Cardiac fibroblast (primary cell): ENCODE results near the gene NHLH1.

Source experiments
- DNase-seq, 2 donors: peaks; one replicate each; pipeline versions ENCODE4 v3.0.0 to v3.0.0-alpha.2; 2010; ENCODE audit warnings: low read depth in 2 of 2
- H3K4me3 ChIP-seq, 2 donors: replicated peaks in 1 of 2; 1 replicate in 1 of 2; 2 replicates in 1 of 2; pipeline ENCODE4 v1.5.1; 2011; ENCODE audit warnings: low read depth in 2 of 2, low read length in 2 of 2, mild to moderate bottlenecking in 2 of 2, moderate library complexity in 1 of 2
- TF ChIP-seq, protein P1 (sequence below): IDR thresholded peaks from one replicate; pipeline ENCODE4 v1.5.1; 2011; ENCODE audit warnings: low read depth, mild to moderate bottlenecking, low read length, inconsistent platforms

NHLH1 gene

DNA sequence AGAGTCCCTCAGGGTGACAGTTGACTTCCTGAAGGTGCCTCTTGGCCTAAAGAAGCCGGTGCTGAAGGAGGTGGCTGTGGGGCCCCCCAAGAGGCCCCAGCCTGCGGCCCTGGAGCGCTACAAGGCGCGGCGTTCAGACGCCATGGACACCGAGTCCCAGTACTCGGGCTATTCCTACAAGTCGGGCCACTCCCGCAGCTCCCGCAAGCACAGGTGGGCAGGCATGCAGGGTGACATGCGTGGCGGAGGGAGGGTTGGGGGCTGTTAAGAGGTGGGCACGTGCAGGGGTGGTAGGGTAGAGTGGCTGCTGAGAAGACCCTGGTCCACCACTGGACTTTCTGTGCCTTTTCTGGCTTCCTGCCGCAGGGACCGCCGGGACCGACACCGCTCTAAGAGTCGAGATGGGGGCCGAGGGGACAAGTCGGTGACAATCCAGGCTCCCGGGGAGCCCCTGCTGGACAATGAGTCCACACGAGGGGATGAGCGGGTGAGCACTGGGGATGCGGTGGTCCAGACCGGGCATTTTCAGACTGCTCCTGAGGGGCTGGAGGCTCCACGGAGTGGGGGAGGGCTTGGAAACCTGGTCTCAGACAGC, 48.9 kb downstream of the NHLH1 start:
- TF ChIP-seq, protein P1, sequence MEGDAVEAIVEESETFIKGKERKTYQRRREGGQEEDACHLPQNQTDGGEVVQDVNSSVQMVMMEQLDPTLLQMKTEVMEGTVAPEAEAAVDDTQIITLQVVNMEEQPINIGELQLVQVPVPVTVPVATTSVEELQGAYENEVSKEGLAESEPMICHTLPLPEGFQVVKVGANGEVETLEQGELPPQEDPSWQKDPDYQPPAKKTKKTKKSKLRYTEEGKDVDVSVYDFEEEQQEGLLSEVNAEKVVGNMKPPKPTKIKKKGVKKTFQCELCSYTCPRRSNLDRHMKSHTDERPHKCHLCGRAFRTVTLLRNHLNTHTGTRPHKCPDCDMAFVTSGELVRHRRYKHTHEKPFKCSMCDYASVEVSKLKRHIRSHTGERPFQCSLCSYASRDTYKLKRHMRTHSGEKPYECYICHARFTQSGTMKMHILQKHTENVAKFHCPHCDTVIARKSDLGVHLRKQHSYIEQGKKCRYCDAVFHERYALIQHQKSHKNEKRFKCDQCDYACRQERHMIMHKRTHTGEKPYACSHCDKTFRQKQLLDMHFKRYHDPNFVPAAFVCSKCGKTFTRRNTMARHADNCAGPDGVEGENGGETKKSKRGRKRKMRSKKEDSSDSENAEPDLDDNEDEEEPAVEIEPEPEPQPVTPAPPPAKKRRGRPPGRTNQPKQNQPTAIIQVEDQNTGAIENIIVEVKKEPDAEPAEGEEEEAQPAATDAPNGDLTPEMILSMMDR = no peak
- no peak for DNase-seq

GRCh38 chr1:160416369-160416768, 49.5 kb downstream of the NHLH1 start:
- H3K4me3 ChIP-seq = no peak overlapping the region
- peak; percentile 45 to 53 for DNase-seq
- TF ChIP-seq, protein P1 = peak; percentile 53

More for the DNA sequence above, 48.9 kb downstream of the NHLH1 start:
- no peak overlapping the region for H3K4me3 ChIP-seq

DNA sequence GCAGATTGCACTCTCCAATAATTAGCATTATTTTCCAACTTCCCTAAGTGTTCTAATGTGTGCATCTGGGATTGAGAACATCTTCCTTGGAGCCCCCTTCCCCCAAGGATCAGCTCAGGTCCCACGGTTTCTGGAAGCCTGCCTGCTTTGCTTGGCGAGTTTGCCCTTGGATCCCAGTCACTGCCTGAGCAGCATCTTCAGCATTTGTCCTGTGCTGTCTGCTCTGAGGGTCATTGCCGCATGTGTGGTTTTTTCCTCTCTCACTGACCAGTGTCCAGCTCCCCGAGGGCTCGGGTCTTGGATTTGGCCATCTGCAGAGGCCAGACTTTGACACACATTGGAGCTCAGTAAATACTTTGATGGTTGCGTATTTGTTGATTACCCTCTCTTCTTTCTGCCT, 51.6 kb downstream of the NHLH1 start:
- TF ChIP-seq, protein P1 = no peak
- DNase-seq = no peak
- H3K4me3 ChIP-seq = no peak overlapping the region

DNA sequence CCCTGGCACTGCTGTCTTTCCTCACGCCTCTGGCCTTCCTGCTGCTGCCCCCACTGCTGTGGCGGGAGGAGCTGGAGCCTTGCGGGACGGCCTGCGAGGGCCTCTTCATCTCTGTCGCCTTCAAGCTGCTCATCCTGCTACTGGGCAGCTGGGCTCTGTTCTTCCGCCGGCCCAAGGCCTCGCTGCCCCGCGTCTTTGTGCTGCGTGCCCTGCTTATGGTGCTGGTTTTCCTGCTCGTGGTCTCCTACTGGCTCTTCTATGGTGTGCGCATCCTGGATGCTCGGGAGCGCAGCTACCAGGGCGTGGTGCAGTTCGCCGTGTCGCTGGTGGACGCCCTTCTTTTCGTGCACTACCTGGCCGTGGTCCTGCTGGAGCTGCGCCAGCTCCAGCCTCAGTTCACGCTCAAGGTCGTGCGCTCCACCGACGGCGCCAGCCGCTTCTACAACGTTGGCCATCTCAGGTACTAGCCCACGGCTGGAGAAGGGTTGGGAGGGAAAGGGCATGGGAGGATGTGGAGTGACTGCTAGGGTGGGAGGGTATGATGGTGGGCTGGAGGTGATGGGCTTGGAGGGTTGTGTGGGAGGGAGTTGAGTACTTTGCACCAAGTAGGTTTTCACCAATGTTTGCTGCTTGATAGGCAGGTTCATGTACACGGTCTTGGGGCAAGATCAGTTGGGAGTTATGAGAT, 52.4 kb downstream of the NHLH1 start:
- H3K4me3 ChIP-seq = no peak overlapping the region
- DNase-seq = no peak
- TF ChIP-seq, protein P1 = no peak

- no peak overlapping the region for H3K4me3 ChIP-seq
- TF ChIP-seq, protein P1 = no peak
- DNase-seq = no peak
Observed at GRCh38 chr1:160419838-160420169, 52.9 kb downstream of the NHLH1 start.

GRCh38 chr1:160420881-160421842, 54.3 kb downstream of the NHLH1 start:
- TF ChIP-seq, protein P1 = no peak

More at GRCh38 chr1:160420881-160421842, 54.3 kb downstream of the NHLH1 start:
- H3K4me3 ChIP-seq = no peak overlapping the region
- no peak for DNase-seq
